ENCODE data around the gene SLC4A5. TPM values are rescaled to one million over a fixed set of nuclear protein-coding genes. Genes with fewer than 3 reads are reported as not detected.

Gene SLC4A5
- total and polyA plus RNA-seq, 7 donors: under 0.01 to 12.2 (median 1.8) TPM

DNA sequence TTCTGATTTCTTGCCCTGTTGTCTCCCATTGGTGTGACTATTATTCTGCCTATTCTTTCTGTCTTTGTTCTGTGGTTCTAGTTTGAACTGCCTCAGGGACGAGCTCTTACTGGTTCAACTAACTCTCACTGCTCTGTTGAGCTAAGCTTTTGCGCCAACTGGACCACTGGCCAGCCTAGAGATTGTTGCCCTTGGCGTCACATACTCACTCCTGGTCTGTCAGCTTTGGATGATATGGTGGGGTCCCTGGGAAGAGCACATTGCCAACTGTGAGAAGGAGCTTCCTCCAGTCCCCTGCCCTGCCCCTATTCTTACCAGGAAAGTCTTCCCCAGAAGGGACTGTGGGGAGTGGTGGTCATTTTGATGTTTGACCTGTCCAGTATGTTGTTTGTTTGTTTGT, 138.8 kb downstream of the SLC4A5 start:
- Histone ChIP-seq H3K4me1 (peaks cover 0 to 10% (median 3%) of the 10 kb centered on the region in 4 donors), H3K27ac (no peak overlapping the region), H3K36me3 (no peaks in the 10 kb centered on the region), H3K9me3 (no peaks in the 10 kb centered on the region), H3K27me3 (no peaks in the 10 kb centered on the region), H3K4me3 (no peak overlapping the region)
- DNase-seq: no peak
- TF ChIP-seq, protein P1, sequence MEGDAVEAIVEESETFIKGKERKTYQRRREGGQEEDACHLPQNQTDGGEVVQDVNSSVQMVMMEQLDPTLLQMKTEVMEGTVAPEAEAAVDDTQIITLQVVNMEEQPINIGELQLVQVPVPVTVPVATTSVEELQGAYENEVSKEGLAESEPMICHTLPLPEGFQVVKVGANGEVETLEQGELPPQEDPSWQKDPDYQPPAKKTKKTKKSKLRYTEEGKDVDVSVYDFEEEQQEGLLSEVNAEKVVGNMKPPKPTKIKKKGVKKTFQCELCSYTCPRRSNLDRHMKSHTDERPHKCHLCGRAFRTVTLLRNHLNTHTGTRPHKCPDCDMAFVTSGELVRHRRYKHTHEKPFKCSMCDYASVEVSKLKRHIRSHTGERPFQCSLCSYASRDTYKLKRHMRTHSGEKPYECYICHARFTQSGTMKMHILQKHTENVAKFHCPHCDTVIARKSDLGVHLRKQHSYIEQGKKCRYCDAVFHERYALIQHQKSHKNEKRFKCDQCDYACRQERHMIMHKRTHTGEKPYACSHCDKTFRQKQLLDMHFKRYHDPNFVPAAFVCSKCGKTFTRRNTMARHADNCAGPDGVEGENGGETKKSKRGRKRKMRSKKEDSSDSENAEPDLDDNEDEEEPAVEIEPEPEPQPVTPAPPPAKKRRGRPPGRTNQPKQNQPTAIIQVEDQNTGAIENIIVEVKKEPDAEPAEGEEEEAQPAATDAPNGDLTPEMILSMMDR (IDR thresholded peaks at IDR 0.05): no peak
- no peak for TF ChIP-seq POLR2A (IDR thresholded peaks at IDR 0.05)
- 94 to 97% methylated on average over 3 of the region's 3 CpGs for WGBS, 2 donors
- intact Hi-C loops (cut with DNase I): no loop called here

DNA sequence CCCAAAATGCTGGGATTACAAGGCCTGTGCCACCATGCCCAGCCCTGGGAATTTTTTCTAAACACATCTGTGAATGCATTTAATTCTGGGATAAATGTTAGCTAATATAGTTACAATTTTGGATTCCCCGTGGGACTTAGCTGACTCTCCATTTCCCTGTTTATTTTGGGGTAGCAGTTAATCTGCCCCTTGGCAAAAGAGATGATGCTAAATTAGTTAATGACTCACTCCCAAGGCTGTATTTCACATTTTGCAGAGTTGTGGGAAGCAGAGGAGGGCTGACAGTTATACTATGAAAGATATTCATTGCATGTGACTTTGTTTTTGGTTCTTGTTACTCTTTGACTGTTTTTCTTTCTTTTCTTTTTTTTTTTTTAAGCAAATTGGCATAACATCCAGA, 141.6 kb downstream of the SLC4A5 start:
- Histone ChIP-seq H3K36me3 (no peaks in the 10 kb centered on the region), H3K4me3 (no peak overlapping the region), H3K27ac (peak overlapping the region in 2 of 4 donors; percentile 1 to 27), H3K4me1 (peaks cover 0 to 17% (median 12%) of the 10 kb centered on the region in 4 donors), H3K9me3 (no peaks in the 10 kb centered on the region), H3K27me3 (no peaks in the 10 kb centered on the region)
- WGBS, 2 donors: 11 to 43% methylated on average over 1 of the region's 1 CpG
- TF ChIP-seq, protein P1 (IDR thresholded peaks at IDR 0.05): no peak
- TF ChIP-seq POLR2AphosphoS5 (IDR thresholded peaks at IDR 0.05): peak in 3 of 4 donors; percentile 28 to 61 (median 60)
- TF ChIP-seq EP300 (IDR thresholded peaks at IDR 0.05): no peak
- no peak for TF ChIP-seq POLR2A (IDR thresholded peaks at IDR 0.05)
- DNase-seq: no peak
- intact Hi-C loops (cut with DNase I): no loop called here

DNA sequence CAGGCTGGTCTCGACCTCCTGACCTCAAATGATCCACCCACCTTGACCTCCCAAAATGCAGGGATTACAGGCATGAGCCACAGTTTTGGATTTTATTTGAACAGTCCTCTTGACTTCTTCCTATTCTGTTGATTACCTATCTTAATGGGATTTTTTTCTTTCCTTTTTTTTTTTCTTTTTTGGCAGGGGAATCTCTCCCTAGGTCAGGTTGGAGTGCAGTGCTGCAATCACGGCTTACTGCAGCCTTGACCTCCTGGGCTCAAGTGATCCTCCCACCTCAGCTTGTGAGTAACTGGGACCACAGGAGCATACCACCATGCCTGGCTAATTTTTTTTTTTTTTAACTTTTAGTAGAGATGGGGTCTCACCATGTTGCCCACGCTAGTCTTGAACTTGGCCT, 142.0 kb downstream of the SLC4A5 start:
- H3K36me3 ChIP-seq: no peaks in the 10 kb centered on the region
- 88 to 90% methylated on average over 3 of the region's 3 CpGs for WGBS, 2 donors
- no peaks in the 10 kb centered on the region for H3K9me3 ChIP-seq
- no peaks in the 10 kb centered on the region for H3K27me3 ChIP-seq
- no peak overlapping the region for H3K4me3 ChIP-seq
- TF ChIP-seq, protein P1 (IDR thresholded peaks at IDR 0.05): no peak
- TF ChIP-seq POLR2AphosphoS5 (IDR thresholded peaks at IDR 0.05) (no peak), POLR2A (IDR thresholded peaks at IDR 0.05) (no peak), EP300 (IDR thresholded peaks at IDR 0.05) (no peak)
- DNase-seq: no peak
- peak overlapping the region in 2 of 4 donors; percentile 1 to 27 for H3K27ac ChIP-seq
- intact Hi-C loops (cut with DNase I): no loop called here
- peaks cover 0 to 17% (median 12%) of the 10 kb centered on the region in 4 donors for H3K4me1 ChIP-seq

DNA sequence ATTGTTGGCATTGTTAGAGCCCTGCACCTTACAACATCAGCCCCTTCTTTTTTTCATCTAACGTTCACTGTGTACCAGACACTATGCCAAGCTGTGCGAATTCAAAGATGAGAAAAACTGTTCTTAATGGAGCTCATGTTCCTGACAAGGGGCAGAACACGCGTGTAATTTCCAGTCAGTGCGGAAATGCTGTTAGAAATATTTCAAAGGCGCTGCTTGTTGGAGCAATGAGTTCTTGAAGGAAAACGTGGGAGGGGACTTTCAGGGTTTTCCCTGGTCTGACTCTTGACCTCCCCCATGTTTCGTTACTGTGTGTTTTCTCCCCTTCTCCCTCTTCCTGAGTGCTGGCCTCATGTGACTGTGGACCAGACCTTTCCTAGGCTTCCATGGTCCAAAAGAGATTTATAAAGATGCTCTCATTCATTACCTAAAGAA, 143.3 kb downstream of the SLC4A5 start:
- H3K4me1 ChIP-seq: peaks cover 0 to 17% (median 12%) of the 10 kb centered on the region in 4 donors
- H3K27ac ChIP-seq: peak overlapping the region in 2 of 4 donors; percentile 89 to 91
- 55 to 67% methylated on average over 8 of the region's 8 CpGs for WGBS, 2 donors
- H3K4me3 ChIP-seq: peak overlapping the region in 2 of 4 donors; percentile 69 to 71
- no peaks in the 10 kb centered on the region for H3K27me3 ChIP-seq
- no peaks in the 10 kb centered on the region for H3K9me3 ChIP-seq
- DNase-seq: no peak
- intact Hi-C loops (cut with DNase I): loop anchor here (2.0 kb wide), 1 partner anchor 21 kb away; the partner anchor contains the start of gene MOB1A
- no peaks in the 10 kb centered on the region for H3K36me3 ChIP-seq
- TF ChIP-seq POLR2AphosphoS5 (IDR thresholded peaks at IDR 0.05): no peak
- TF ChIP-seq POLR2A (IDR thresholded peaks at IDR 0.05): no peak
- TF ChIP-seq, protein P1 (IDR thresholded peaks at IDR 0.05): no peak
- TF ChIP-seq EP300 (IDR thresholded peaks at IDR 0.05): no peak

DNA sequence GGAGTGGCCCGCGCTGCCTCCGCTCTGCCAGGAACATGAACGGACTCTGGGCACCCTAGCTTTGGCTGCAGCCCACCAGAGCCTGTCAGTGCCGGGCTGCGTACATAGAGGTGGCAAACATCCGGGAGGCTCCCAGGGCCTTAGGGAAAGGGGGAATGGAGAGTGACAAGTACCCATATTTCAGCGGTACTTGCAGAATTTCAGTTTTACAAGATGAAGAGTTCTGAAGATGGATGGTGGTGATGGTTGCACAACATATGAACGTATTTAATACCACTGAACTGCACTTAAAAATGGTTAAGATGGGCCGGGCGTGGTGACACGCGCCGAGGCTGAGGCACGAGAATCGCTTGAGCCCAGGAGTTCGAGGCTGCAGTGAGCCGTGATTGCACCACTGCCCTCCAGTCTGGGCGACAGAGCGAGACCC, 143.9 kb downstream of the SLC4A5 start:
- H3K27ac ChIP-seq: peak overlapping the region; percentile 72 to 93 (median 90)
- intact Hi-C loops (cut with DNase I): loop anchor here (2.0 kb wide), 1 partner anchor 20 kb away; the partner anchor contains the start of gene MOB1A
- DNase-seq: no peak
- TF ChIP-seq EP300 (IDR thresholded peaks at IDR 0.05): no peak
- TF ChIP-seq, protein P1 (IDR thresholded peaks at IDR 0.05): no peak
- TF ChIP-seq POLR2AphosphoS5 (IDR thresholded peaks at IDR 0.05): no peak
- no peak for TF ChIP-seq POLR2A (IDR thresholded peaks at IDR 0.05)
- no peaks in the 10 kb centered on the region for H3K27me3 ChIP-seq
- peak overlapping the region; percentile 50 to 71 (median 64) for H3K4me3 ChIP-seq
- H3K4me1 ChIP-seq: peaks cover 0 to 17% (median 12%) of the 10 kb centered on the region in 4 donors
- WGBS, 2 donors: 3 to 4% methylated on average over 20 of the region's 20 CpGs
- H3K9me3 ChIP-seq: no peaks in the 10 kb centered on the region
- no peaks in the 10 kb centered on the region for H3K36me3 ChIP-seq
